Heart right ventricle (tissue), 16 donors: ENCODE results near the gene ST8SIA2. TPM values are rescaled to one million over a fixed set of nuclear protein-coding genes. Genes with fewer than 3 reads are reported as not detected.

ENCODE experiments used
- ATAC-seq, 8 donors: fragments of 200-7000 bp; cut with Tn5 transposase; one replicate each; pipeline ENCODE4 v1.9.1; 2020; ENCODE audit warnings: mild to moderate bottlenecking in 8 of 8, moderate library complexity in 8 of 8, moderate number of reproducible peaks in 1 of 8
- DNase-seq, 2 donors: peaks; one replicate each; pipeline ENCODE4 v3.0.0-alpha.2; 2020
- H3K27ac ChIP-seq, 10 donors: fragments of 200-600 bp; sonication (generic) in 2 of 10; one replicate each; pipeline versions ENCODE4 v1.5.0 to v1.8.0; 2020 to 2022; ENCODE audit warnings: mild to moderate bottlenecking in 3 of 10
- H3K27me3 ChIP-seq, 7 donors: fragments of 200-600 bp; one replicate each; pipeline ENCODE4 v1.8.0; 2021 to 2022; ENCODE audit warnings: mild to moderate bottlenecking in 2 of 7
- H3K36me3 ChIP-seq, 9 donors: fragments of 200-600 bp; sonication (generic) in 1 of 9; one replicate each; pipeline versions ENCODE4 v1.5.0 to v1.8.0; 2020 to 2022; ENCODE audit warnings: mild to moderate bottlenecking in 2 of 9
- H3K4me1 ChIP-seq, 9 donors: fragments of 200-600 bp; sonication (generic) in 1 of 9; one replicate each; pipeline versions ENCODE4 v1.5.0 to v1.8.0; 2020 to 2022; ENCODE audit warnings: mild to moderate bottlenecking in 4 of 9
- H3K4me3 ChIP-seq, 10 donors: fragments of 200-600 bp; sonication (generic) in 2 of 10; one replicate each; pipeline versions ENCODE4 v1.5.0 to v1.8.0; 2020 to 2022; ENCODE audit warnings: mild to moderate bottlenecking in 7 of 10, moderate library complexity in 2 of 10
- H3K9me3 ChIP-seq, 11 donors: fragments of 200-600 bp in 10 of 11; sonication (generic) in 2 of 11; one replicate each; pipeline versions ENCODE4 v1.5.0 to v1.8.0; 2013 to 2022; ENCODE audit warnings: mild to moderate bottlenecking in 2 of 11, control low read depth in 1 of 11, moderate library complexity in 1 of 11
- CTCF ChIP-seq, 9 donors: fragments of 200-600 bp; sonication (generic) in 2 of 9; IDR thresholded peaks; one replicate each; pipeline versions ENCODE4 v1.5.0 to v1.8.0; 2021 to 2022; ENCODE audit warnings: antibody characterized with exemption in 9 of 9, mild to moderate bottlenecking in 5 of 9, moderate library complexity in 1 of 9
- WGBS, 2 donors: extraction: QIAGEN DNeasy Blood & Tissue Kit; methylation state at CpG; one replicate each; pipeline ENCODE4 v1.1.7; 2013; ENCODE audit warnings: inconsistent platforms in 1 of 2; 5-methylcytosine and 5-hydroxymethylcytosine counted together
- intact Hi-C, 10 donors: fragments of 100-400 bp; cut with DNase I; formaldehyde crosslinking; loops; one replicate each; pipeline versions ENCODE4 v1.11.1 to v1.14.2; 2022
- polyA plus RNA-seq, 2 donors: library from polyadenylated mRNA; stranded (reverse); fragments of 200-250 nt; gene quantifications; one replicate each; pipeline ENCODE4 v1.2.3, GENCODE V29; 2013
- total RNA-seq, 10 donors: library from RNA; stranded (reverse); fragmentation: NEBNext Ultra II Directional in 3 of 10; extraction: Animal tissue kit (Norgen Biotek cat#: 25700) in 3 of 10; gene quantifications; one replicate each; pipeline versions ENCODE4 v1.2.1 to v1.2.4, GENCODE V29; 2021 to 2023
- donor health status: Arrhythmogenic right ventricular cardiomyopathy.
- donor health status: ischemic (EF 13 %, LVEDD 7.1; RV severe dilation, severe dysfunction).
- donor health status: healthy with polysubstance abuse.
- donor health status: DM: no; HTN: yes; CAD: no.
- donor health status: DM: no; HTN: no; CAD: no.
- donor health status: ischemic (EF 25% LVEDD 6.9; RV normal size, moderate dysfunction).
- donor health status: ischemic (EF 25% LVEDD 5.7; RV mildly dilated, moderate dysfunction).
- donor health status: healthy.
- donor health status: DM: yes; HTN: yes; CAD: no.
- donor health status: Ischemic cardiomyopathy.
- donor health status: ischemic (EF 35%, LVEDD 5.7; RV mildly dilated, moderate dysfunction).
- donor health status: nonischemic (EF 11% LVEDD 7.7; RV severe dilation, severe dysfunction).
- donor health status: DM: yes; HTN: yes; CAD: no.
- donor health status: PGD.
- donor health status: ischemic (EF 29% LVEDD 5.4; RV normal size, mild dysfunction).
- donor health status: nonischemic (EF 23%, LVEDD 6.1; RV moderate dilation, normal function).

Gene ST8SIA2
- total and polyA plus RNA-seq, 12 donors = 0.23 to 12.2 (median 3.2) TPM

GRCh38 chr15:92430069-92430440 is 36.4 kb downstream of the ST8SIA2 start:
- ATAC-seq = no peak
- TF ChIP-seq CTCF (IDR thresholded peaks at IDR 0.05) = no peak
- Histone ChIP-seq H3K36me3 (no peaks in the 10 kb centered on the region), H3K27me3 (peaks cover 0 to 11% (median 0%) of the 10 kb centered on the region in 7 donors), H3K9me3 (no peaks in the 10 kb centered on the region), H3K27ac (no peak overlapping the region), H3K4me3 (no peak overlapping the region), H3K4me1 (peaks cover 0 to 6% (median 0%) of the 10 kb centered on the region in 9 donors)
- no peak for DNase-seq
- 72 to 79% methylated on average over 1 of the region's 1 CpG for WGBS, 2 donors
- intact Hi-C loops = no loop called here

GRCh38 chr15:92435145-92435544 is 41.5 kb downstream of the ST8SIA2 start:
- Histone ChIP-seq H3K36me3 (no peaks in the 10 kb centered on the region), H3K4me3 (no peak overlapping the region), H3K4me1 (no peaks in the 10 kb centered on the region), H3K27ac (no peak overlapping the region), H3K27me3 (peaks cover 0 to 18% (median 0%) of the 10 kb centered on the region in 7 donors), H3K9me3 (no peaks in the 10 kb centered on the region)
- intact Hi-C loops = no loop called here
- TF ChIP-seq CTCF (IDR thresholded peaks at IDR 0.05) = no peak
- ATAC-seq (no peak), DNase-seq (no peak)
- 78 to 86% methylated on average over 3 of the region's 3 CpGs for WGBS, 2 donors

- no peak overlapping the region for H3K27ac ChIP-seq
- ATAC-seq (no peak), DNase-seq (no peak)
- no peak for TF ChIP-seq CTCF (IDR thresholded peaks at IDR 0.05)
- H3K4me1 ChIP-seq = no peaks in the 10 kb centered on the region
- no peaks in the 10 kb centered on the region for H3K36me3 ChIP-seq
- H3K4me3 ChIP-seq = no peak overlapping the region
- H3K9me3 ChIP-seq = no peaks in the 10 kb centered on the region
- intact Hi-C loops = no loop called here
- WGBS, 2 donors = 84 to 85% methylated on average over 12 of the region's 12 CpGs
- H3K27me3 ChIP-seq = peaks cover 0 to 11% (median 0%) of the 10 kb centered on the region in 7 donors
These were observed 44.8 kb downstream of the ST8SIA2 start for GRCh38 chr15:92438471-92438870.

- ATAC-seq = no peak
- no peaks in the 10 kb centered on the region for H3K9me3 ChIP-seq
- H3K4me3 ChIP-seq = no peak overlapping the region
- H3K4me1 ChIP-seq = no peaks in the 10 kb centered on the region
- WGBS, 2 donors = 83 to 94% methylated on average over 3 of the region's 3 CpGs
- H3K27ac ChIP-seq = no peak overlapping the region
- no peak for TF ChIP-seq CTCF (IDR thresholded peaks at IDR 0.05)
- no peak for DNase-seq
- H3K27me3 ChIP-seq = no peaks in the 10 kb centered on the region
- H3K36me3 ChIP-seq = no peaks in the 10 kb centered on the region
- intact Hi-C loops = no loop called here
These were observed 49.7 kb downstream of the ST8SIA2 start for GRCh38 chr15:92443381-92443780.
